Measurements from ENCODE around the gene FLT3LG. TPM values are rescaled to one million over a fixed set of nuclear protein-coding genes. Genes with fewer than 3 reads are reported as not detected.

FLT3LG gene
- total and polyA plus RNA-seq, 5 donors from 2014 or later = 103 to 250 (median 117) TPM

DNA sequence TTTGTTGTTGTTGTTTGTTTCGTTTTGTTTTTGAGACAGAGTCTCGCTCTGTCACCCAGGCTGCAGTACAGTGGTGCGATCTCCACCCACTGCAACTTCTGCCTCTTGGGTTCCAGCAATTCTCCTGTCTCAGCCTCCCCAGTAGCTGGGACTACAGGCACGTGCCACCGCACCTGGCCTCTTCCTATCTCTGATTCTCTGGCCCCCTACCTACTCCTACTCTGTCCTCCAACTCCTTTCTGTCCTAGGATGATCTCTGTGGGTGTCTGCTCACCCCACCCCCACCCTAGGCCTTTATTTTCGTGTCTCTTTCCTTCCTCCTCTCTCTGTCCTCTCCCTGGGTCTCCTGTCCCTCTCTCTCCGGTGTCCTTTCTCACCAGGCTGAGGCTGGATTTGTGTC, 23.6 kb upstream of the FLT3LG start:
- no peaks in the 10 kb centered on the region for H3K9me3 ChIP-seq (ENCODE audit: control insufficient read depth in 2 of 2, low read length in 2 of 2)
- H3K27ac Mint-ChIP-seq = peak overlapping the region in 2 of 3 donors; percentile 98 to 99
- peaks cover 23% of the 10 kb centered on the region for H3K36me3 Mint-ChIP-seq
- H3K9me3 Mint-ChIP-seq = no peaks in the 10 kb centered on the region
- peaks cover 7 to 64% (median 31%) of the 10 kb centered on the region in 4 donors for H3K4me1 Mint-ChIP-seq
- H3K27me3 Mint-ChIP-seq = no peaks in the 10 kb centered on the region
- H3K4me1 ChIP-seq (ENCODE audit: control insufficient read depth, insufficient read depth, low read length, poor library complexity, severe bottlenecking) = peaks cover 47% of the 10 kb centered on the region
- H3K27me3 ChIP-seq (ENCODE audit: control insufficient read depth, insufficient read depth, low read length) = no peaks in the 10 kb centered on the region
- ATAC-seq (ENCODE audit: low read depth in 2 of 2) = no peak
- no peak overlapping the region for H3K27ac ChIP-seq (ENCODE audit: insufficient read depth, low read length, poor library complexity, severe bottlenecking)
- no peak for DNase-seq
- H3K4me3 ChIP-seq (ENCODE audit: low read depth, low read length) = peak overlapping the region; percentile 74
- peaks cover 30% of the 10 kb centered on the region for H3K36me3 ChIP-seq (ENCODE audit: control insufficient read depth, insufficient read depth, low read length)
- H3K4me3 Mint-ChIP-seq = peak overlapping the region; percentile 95 to 100 (median 97)

DNA sequence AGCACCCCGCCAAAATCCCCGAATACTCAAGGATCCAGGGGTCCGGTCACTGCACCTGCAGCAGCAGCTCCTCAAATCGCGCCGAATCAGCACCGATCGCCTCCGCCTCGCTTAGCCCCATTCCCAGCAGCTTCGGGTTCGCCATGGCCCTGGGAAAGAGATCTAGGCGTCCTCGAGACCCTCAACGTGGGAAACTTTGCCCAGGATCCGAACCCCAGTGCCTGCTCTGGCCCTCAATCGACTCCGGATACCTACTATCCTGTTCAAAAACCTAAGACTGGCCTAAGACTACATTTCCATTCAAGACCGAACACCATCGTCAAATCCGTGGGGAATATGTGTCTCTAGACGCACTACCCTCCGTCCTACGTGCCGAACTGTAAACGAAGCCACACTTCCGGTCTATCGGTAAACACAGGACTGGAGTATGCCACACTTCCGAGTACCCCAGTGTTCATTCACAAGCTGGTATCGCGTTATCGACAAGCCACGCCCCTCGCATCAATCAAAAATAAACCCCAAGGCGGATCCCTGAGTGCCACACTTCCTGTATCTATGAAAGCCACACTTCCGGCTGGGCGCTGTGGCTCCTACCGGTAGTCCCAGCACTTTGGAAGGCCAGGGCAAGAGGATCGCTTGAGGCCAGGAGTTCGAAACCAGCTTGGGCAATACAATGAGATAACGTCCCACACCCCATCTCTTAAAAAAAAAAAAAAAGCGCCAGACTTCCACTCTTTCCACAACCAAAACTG, 22.4 kb upstream of the FLT3LG start, which contains the start of gene PIH1D1:
TSS of gene PIH1D1 (minus strand) at position 385 of the 752 bp plus-strand sequence. CDS start at position 145, 240 bp downstream.
- peak; percentile 91 to 99 (median 95) for DNase-seq
- peaks cover 26% of the 10 kb centered on the region for H3K36me3 ChIP-seq (ENCODE audit: control insufficient read depth, insufficient read depth, low read length)
- peak within 1 kb of the TSS; percentile 94 for H3K27ac ChIP-seq (ENCODE audit: insufficient read depth, low read length, poor library complexity, severe bottlenecking)
- no peaks in the 10 kb centered on the region for H3K9me3 Mint-ChIP-seq
- H3K4me1 Mint-ChIP-seq = peaks cover 7 to 65% (median 32%) of the 10 kb centered on the region in 4 donors
- H3K4me3 ChIP-seq (ENCODE audit: low read depth, low read length) = peak within 1 kb of the TSS; percentile 99
- no peaks in the 10 kb centered on the region for H3K27me3 ChIP-seq (ENCODE audit: control insufficient read depth, insufficient read depth, low read length)
- H3K27ac Mint-ChIP-seq = peak within 1 kb of the TSS; percentile 98 to 99 (median 99)
- H3K36me3 Mint-ChIP-seq = peaks cover 24% of the 10 kb centered on the region
- H3K4me3 Mint-ChIP-seq = peak within 1 kb of the TSS; percentile 95 to 100 (median 97)
- peaks cover 47% of the 10 kb centered on the region for H3K4me1 ChIP-seq (ENCODE audit: control insufficient read depth, insufficient read depth, low read length, poor library complexity, severe bottlenecking)
- H3K27me3 Mint-ChIP-seq = no peaks in the 10 kb centered on the region
- H3K9me3 ChIP-seq (ENCODE audit: control insufficient read depth in 2 of 2, low read length in 2 of 2) = no peaks in the 10 kb centered on the region
- ATAC-seq (ENCODE audit: low read depth in 2 of 2) = peak; percentile 66 to 69

GRCh38 chr19:49453013-49453756, 20.8 kb upstream of the FLT3LG start, which contains the start of gene ALDH16A1:
Gene ALDH16A1, plus strand, starts transcription at chr19:49453225. Its CDS starts 107 bp downstream, at chr19:49453332.
- Mint-ChIP-seq H3K27me3 (no peaks in the 10 kb centered on the region), H3K4me1 (peaks cover 7 to 68% (median 34%) of the 10 kb centered on the region in 4 donors), H3K36me3 (peaks cover 27% of the 10 kb centered on the region)

GRCh38 chr19:49453757-49454240, 20.2 kb upstream of the FLT3LG start:
- Mint-ChIP-seq H3K9me3 (no peaks in the 10 kb centered on the region), H3K36me3 (peaks cover 20% of the 10 kb centered on the region), H3K4me3 (peak overlapping the region; percentile 94 to 100 (median 96)), H3K4me1 (peaks cover 7 to 62% (median 32%) of the 10 kb centered on the region in 4 donors), H3K27ac (peak overlapping the region; percentile 98 to 99 (median 99)), H3K27me3 (no peaks in the 10 kb centered on the region)
- Histone ChIP-seq H3K27me3 (ENCODE audit: control insufficient read depth, insufficient read depth, low read length) (no peaks in the 10 kb centered on the region), H3K4me3 (ENCODE audit: low read depth, low read length) (peak overlapping the region; percentile 89), H3K36me3 (ENCODE audit: control insufficient read depth, insufficient read depth, low read length) (peaks cover 12% of the 10 kb centered on the region), H3K4me1 (ENCODE audit: control insufficient read depth, insufficient read depth, low read length, poor library complexity, severe bottlenecking) (peaks cover 37% of the 10 kb centered on the region), H3K9me3 (ENCODE audit: control insufficient read depth in 2 of 2, low read length in 2 of 2) (no peaks in the 10 kb centered on the region), H3K27ac (ENCODE audit: insufficient read depth, low read length, poor library complexity, severe bottlenecking) (peak overlapping the region; percentile 94)
- no peak for ATAC-seq (ENCODE audit: low read depth in 2 of 2)
- DNase-seq = no peak

More at GRCh38 chr19:49453013-49453756, 20.8 kb upstream of the FLT3LG start, which contains the start of gene ALDH16A1:
- Histone ChIP-seq H3K27me3 (ENCODE audit: control insufficient read depth, insufficient read depth, low read length) (no peaks in the 10 kb centered on the region), H3K4me1 (ENCODE audit: control insufficient read depth, insufficient read depth, low read length, poor library complexity, severe bottlenecking) (peaks cover 43% of the 10 kb centered on the region), H3K36me3 (ENCODE audit: control insufficient read depth, insufficient read depth, low read length) (peaks cover 15% of the 10 kb centered on the region), H3K9me3 (ENCODE audit: control insufficient read depth in 2 of 2, low read length in 2 of 2) (no peaks in the 10 kb centered on the region), H3K27ac (ENCODE audit: insufficient read depth, low read length, poor library complexity, severe bottlenecking) (peak within 1 kb of the TSS; percentile 94), H3K4me3 (ENCODE audit: low read depth, low read length) (peak within 1 kb of the TSS; percentile 99)
- DNase-seq (peak; percentile 96 to 99 (median 97)), ATAC-seq (ENCODE audit: low read depth in 2 of 2) (peak; percentile 90 to 92)
- H3K27ac Mint-ChIP-seq = peak within 1 kb of the TSS; percentile 98 to 99 (median 99)
- peak within 1 kb of the TSS; percentile 95 to 100 (median 97) for H3K4me3 Mint-ChIP-seq
- H3K9me3 Mint-ChIP-seq = no peaks in the 10 kb centered on the region

DNA sequence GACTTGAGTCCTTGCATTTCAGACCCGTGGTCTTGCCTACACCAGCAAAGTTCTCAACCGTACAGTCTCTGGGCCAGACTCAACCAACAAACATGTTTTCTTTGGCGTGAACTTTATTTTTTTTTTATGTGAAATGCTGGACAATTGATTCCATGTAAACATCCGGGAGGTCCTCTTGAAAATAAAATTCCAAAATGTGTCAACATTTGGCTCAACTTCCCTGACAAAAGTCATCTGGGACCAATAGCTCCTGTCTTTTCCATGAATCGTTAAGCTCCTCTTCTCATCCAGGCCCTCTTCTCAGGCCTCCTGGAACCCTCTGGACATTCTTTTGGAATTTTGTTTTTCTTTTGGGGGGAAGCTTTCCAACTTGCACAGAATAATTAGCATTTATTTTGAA, 18.2 kb upstream of the FLT3LG start:
- peak overlapping the region in 3 of 4 donors; percentile 1 to 64 (median 30) for H3K4me3 Mint-ChIP-seq
- peak overlapping the region in 2 of 3 donors; percentile 13 to 25 for H3K27ac Mint-ChIP-seq
- peaks cover 17% of the 10 kb centered on the region for H3K36me3 ChIP-seq (ENCODE audit: control insufficient read depth, insufficient read depth, low read length)
- H3K9me3 Mint-ChIP-seq = no peaks in the 10 kb centered on the region
- no peaks in the 10 kb centered on the region for H3K27me3 ChIP-seq (ENCODE audit: control insufficient read depth, insufficient read depth, low read length)
- peaks cover 7 to 50% (median 24%) of the 10 kb centered on the region in 4 donors for H3K4me1 Mint-ChIP-seq
- no peaks in the 10 kb centered on the region for H3K9me3 ChIP-seq (ENCODE audit: control insufficient read depth in 2 of 2, low read length in 2 of 2)
- no peaks in the 10 kb centered on the region for H3K27me3 Mint-ChIP-seq
- peaks cover 19% of the 10 kb centered on the region for H3K36me3 Mint-ChIP-seq
- no peak overlapping the region for H3K27ac ChIP-seq (ENCODE audit: insufficient read depth, low read length, poor library complexity, severe bottlenecking)
- ATAC-seq (ENCODE audit: low read depth in 2 of 2) = no peak
- DNase-seq = no peak
- no peak overlapping the region for H3K4me3 ChIP-seq (ENCODE audit: low read depth, low read length)
- peaks cover 28% of the 10 kb centered on the region for H3K4me1 ChIP-seq (ENCODE audit: control insufficient read depth, insufficient read depth, low read length, poor library complexity, severe bottlenecking)

- Histone ChIP-seq H3K36me3 (ENCODE audit: control insufficient read depth, insufficient read depth, low read length) (peaks cover 17% of the 10 kb centered on the region), H3K9me3 (ENCODE audit: control insufficient read depth in 2 of 2, low read length in 2 of 2) (no peaks in the 10 kb centered on the region), H3K27me3 (ENCODE audit: control insufficient read depth, insufficient read depth, low read length) (no peaks in the 10 kb centered on the region), H3K27ac (ENCODE audit: insufficient read depth, low read length, poor library complexity, severe bottlenecking) (no peak overlapping the region), H3K4me1 (ENCODE audit: control insufficient read depth, insufficient read depth, low read length, poor library complexity, severe bottlenecking) (peaks cover 23% of the 10 kb centered on the region), H3K4me3 (ENCODE audit: low read depth, low read length) (no peak overlapping the region)
- Mint-ChIP-seq H3K9me3 (no peaks in the 10 kb centered on the region), H3K4me1 (peaks cover 7 to 48% (median 23%) of the 10 kb centered on the region in 4 donors), H3K27ac (peak overlapping the region in 2 of 3 donors; percentile 25 to 42), H3K4me3 (peak overlapping the region in 3 of 4 donors; percentile 1 to 64 (median 30)), H3K27me3 (no peaks in the 10 kb centered on the region), H3K36me3 (peaks cover 18% of the 10 kb centered on the region)
- DNase-seq (no peak), ATAC-seq (ENCODE audit: low read depth in 2 of 2) (no peak)
These were observed 17.7 kb upstream of the FLT3LG start for GRCh38 chr19:49456326-49456725.

DNA sequence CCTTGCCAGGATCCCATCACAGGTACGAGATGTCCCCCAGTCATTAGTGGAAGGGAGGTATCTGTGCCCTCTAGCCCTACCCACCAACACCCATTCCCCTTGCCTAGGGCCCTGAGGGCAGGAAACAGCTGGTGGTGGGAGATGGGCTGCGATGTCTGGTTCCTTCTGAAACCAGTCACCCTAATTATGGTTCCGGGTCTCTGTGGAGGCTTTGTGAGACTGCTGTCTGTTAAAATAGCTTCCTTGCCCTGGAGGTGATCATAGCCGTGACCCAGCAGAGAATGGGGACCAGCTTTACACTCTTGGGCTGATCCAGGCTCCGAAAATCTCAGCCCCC, 15.5 kb upstream of the FLT3LG start:
- H3K4me3 Mint-ChIP-seq = peak overlapping the region in 1 of 4 donors; percentile 15
- Histone ChIP-seq H3K4me3 (ENCODE audit: low read depth, low read length) (no peak overlapping the region), H3K27me3 (ENCODE audit: control insufficient read depth, insufficient read depth, low read length) (no peaks in the 10 kb centered on the region), H3K27ac (ENCODE audit: insufficient read depth, low read length, poor library complexity, severe bottlenecking) (peak overlapping the region; percentile 45), H3K9me3 (ENCODE audit: control insufficient read depth in 2 of 2, low read length in 2 of 2) (no peaks in the 10 kb centered on the region), H3K36me3 (ENCODE audit: control insufficient read depth, insufficient read depth, low read length) (peaks cover 17% of the 10 kb centered on the region), H3K4me1 (ENCODE audit: control insufficient read depth, insufficient read depth, low read length, poor library complexity, severe bottlenecking) (peaks cover 10% of the 10 kb centered on the region)
- ATAC-seq (ENCODE audit: low read depth in 2 of 2) = no peak
- H3K4me1 Mint-ChIP-seq = peaks cover 0 to 27% (median 10%) of the 10 kb centered on the region in 4 donors
- peaks cover 12% of the 10 kb centered on the region for H3K36me3 Mint-ChIP-seq
- H3K9me3 Mint-ChIP-seq = no peaks in the 10 kb centered on the region
- H3K27me3 Mint-ChIP-seq = no peaks in the 10 kb centered on the region
- no peak for DNase-seq
- peak overlapping the region in 1 of 3 donors; percentile 20 for H3K27ac Mint-ChIP-seq

Data from CD4-positive, CD25-positive, alpha-beta regulatory T cell (primary cell).